CD14-positive monocyte (primary cell): ENCODE measurements around the gene RHCG. TPM values are rescaled to one million over a fixed set of nuclear protein-coding genes. Genes with fewer than 3 reads are reported as not detected.

Experiments used
- DNase-seq, 3 donors: peaks; one replicate each; pipeline ENCODE4 v3.0.0-alpha.2; 2011 to 2022
- H2AFZ ChIP-seq: 2 replicates; pipeline ENCODE4 v1.6.0; 2012; ENCODE audit warnings: mild to moderate bottlenecking, low read depth, low read length, inconsistent platforms; ENCODE audit not compliant: insufficient read depth, poor library complexity, severe bottlenecking
- H3K27ac ChIP-seq, 2 donors: 1 replicate in 1 of 2; 2 replicates in 1 of 2; pipeline ENCODE4 v1.5.1; 2012 to 2013; ENCODE audit warnings: low read length in 2 of 2, control low read depth in 1 of 2, inconsistent platforms in 1 of 2, low read depth in 1 of 2, mild to moderate bottlenecking in 1 of 2
- H3K27me3 ChIP-seq, 2 donors: one replicate each; pipeline versions ENCODE4 v1.6.0 to v1.6.1; 2011 to 2013; ENCODE audit warnings: low read length in 2 of 2; ENCODE audit not compliant: control insufficient read depth in 2 of 2, insufficient read depth in 2 of 2
- H3K36me3 ChIP-seq, 2 donors: replicated peaks in 1 of 2; 1 replicate in 1 of 2; 2 replicates in 1 of 2; pipeline versions ENCODE4 v1.5.1 to v1.6.1; 2012 to 2013; ENCODE audit warnings: low read length in 2 of 2, control low read depth in 1 of 2, inconsistent platforms in 1 of 2, mild to moderate bottlenecking in 1 of 2; ENCODE audit not compliant: insufficient read depth in 2 of 2, control insufficient read depth in 1 of 2
- H3K4me1 ChIP-seq, 2 donors: 1 replicate in 1 of 2; 2 replicates in 1 of 2; pipeline versions ENCODE4 v1.5.1 to v1.6.1; 2012 to 2013; ENCODE audit warnings: low read length in 2 of 2, control low read depth in 1 of 2, inconsistent platforms in 1 of 2, mild to moderate bottlenecking in 1 of 2, moderate library complexity in 1 of 2; ENCODE audit not compliant: insufficient read depth in 2 of 2, control insufficient read depth in 1 of 2
- H3K4me2 ChIP-seq: replicated peaks from 2 replicates; pipeline ENCODE3; 2012; ENCODE audit warnings: low read length, moderate library complexity, mild to moderate bottlenecking; ENCODE audit not compliant: poor library complexity, severe bottlenecking; ENCODE audit errors: extremely low read depth
- H3K4me3 ChIP-seq, 3 experiments: fragments of 200-600 bp in 1 of 3; sonication (generic) in 1 of 3; replicated peaks in 1 of 3; 1 replicate in 2 of 3; 2 replicates in 1 of 3; pipeline ENCODE4 v1.5.1; 2011 to 2013; ENCODE audit warnings: low read length in 3 of 3, mild to moderate bottlenecking in 3 of 3, control low read depth in 2 of 3, low read depth in 2 of 3, inconsistent platforms in 1 of 3, moderate library complexity in 1 of 3
- H3K79me2 ChIP-seq: 2 replicates; pipeline ENCODE4 v1.6.0; 2012; ENCODE audit warnings: mild to moderate bottlenecking, control low read depth, inconsistent platforms, low read length, moderate library complexity; ENCODE audit not compliant: insufficient read depth
- H3K9ac ChIP-seq: 2 replicates; pipeline ENCODE4 v1.6.0; 2017; ENCODE audit warnings: low read length, mild to moderate bottlenecking; ENCODE audit not compliant: insufficient read depth, poor library complexity, severe bottlenecking
- H3K9me3 ChIP-seq, 2 donors: replicated peaks in 1 of 2; 1 replicate in 1 of 2; 2 replicates in 1 of 2; pipeline versions ENCODE4 v1.5.1 to v1.6.1; 2012 to 2013; ENCODE audit warnings: low read length in 2 of 2, control low read depth in 1 of 2; ENCODE audit not compliant: control insufficient read depth in 1 of 2, insufficient read depth in 1 of 2
- H4K20me1 ChIP-seq: 2 replicates; pipeline ENCODE4 v1.6.0; 2012; ENCODE audit warnings: mild to moderate bottlenecking, low read length, control low read depth, moderate library complexity; ENCODE audit not compliant: insufficient read depth
- H3K27ac Mint-ChIP-seq, 7 donors: one replicate each; pipeline ENCODE4 v1.8.0; 2020; ENCODE audit warnings: mild to moderate bottlenecking in 7 of 7, mixed read lengths in 7 of 7, moderate library complexity in 6 of 7, inconsistent platforms in 2 of 7
- H3K27me3 Mint-ChIP-seq, 3 donors: one replicate each; pipeline ENCODE4 v1.8.0; 2021 to 2022; ENCODE audit warnings: low read depth in 3 of 3, mild to moderate bottlenecking in 3 of 3, mixed read lengths in 3 of 3, moderate library complexity in 3 of 3, inconsistent platforms in 1 of 3
- H3K36me3 Mint-ChIP-seq, 2 donors: one replicate each; pipeline ENCODE4 v1.8.0; 2020; ENCODE audit warnings: mixed read lengths in 2 of 2, inconsistent platforms in 1 of 2, mild to moderate bottlenecking in 1 of 2
- H3K4me1 Mint-ChIP-seq: one replicate; pipeline ENCODE4 v1.8.0; 2020; ENCODE audit warnings: mild to moderate bottlenecking, mixed read lengths
- H3K4me3 Mint-ChIP-seq, 2 donors: one replicate each; pipeline ENCODE4 v1.8.0; 2020; ENCODE audit warnings: mild to moderate bottlenecking in 2 of 2, mixed read lengths in 2 of 2, moderate library complexity in 1 of 2
- H3K9me3 Mint-ChIP-seq, 7 donors: one replicate each; pipeline ENCODE4 v1.8.0; 2020 to 2022; ENCODE audit warnings: mixed read lengths in 7 of 7, mild to moderate bottlenecking in 6 of 7, moderate library complexity in 6 of 7, inconsistent platforms in 2 of 7
- CTCF ChIP-seq: fragments of 200-600 bp; IDR thresholded peaks from one replicate; pipeline ENCODE4 v1.8.0; 2022; ENCODE audit warnings: antibody characterized with exemption, mild to moderate bottlenecking
- WGBS: methylation state at CpG from one replicate; pipeline ENCODE4 v1.1.5; 2013; ENCODE audit warnings: missing lambda C conversion rate; ENCODE audit not compliant: insufficient coverage; 5-methylcytosine and 5-hydroxymethylcytosine counted together
- intact Hi-C, 2 donors: fragments of 100-400 bp; cut with micrococcal nuclease; formaldehyde crosslinking; loops; one replicate each; pipeline versions ENCODE4 v1.15.0 to v1.15.1; 2023
- polyA plus RNA-seq, 3 donors: library from polyadenylated mRNA; depleted of rRNA in 1 of 3; unstranded in 2 of 3; stranded (reverse) in 1 of 3; fragments of 300-500 nt in 2 of 3; fragments of >200 nt in 1 of 3; fragmentation: Illumina TruSeq in 2 of 3; gene quantifications; 1 replicate in 2 of 3; 2 replicates in 1 of 3; pipeline ENCODE4 v1.2.3, GENCODE V29; 2012 to 2021

Gene RHCG
- polyA plus RNA-seq, 3 donors: not detected

- intact Hi-C loops: no loop called here
- 85% methylated on average over 8 of the region's 8 CpGs for WGBS
Measured at GRCh38 chr15:89435362-89435761, 61.0 kb downstream of the RHCG start.

GRCh38 chr15:89433686-89434085 lies 62.7 kb downstream of the RHCG start:
- H3K4me3 ChIP-seq: no peak overlapping the region
- Mint-ChIP-seq H3K9me3 (peaks cover 0 to 2% (median 0%) of the 10 kb centered on the region in 7 donors), H3K4me1 (peaks cover 32% of the 10 kb centered on the region), H3K4me3 (no peak overlapping the region), H3K27me3 (peaks cover 28 to 47% (median 45%) of the 10 kb centered on the region in 3 donors), H3K27ac (no peak overlapping the region), H3K36me3 (peaks cover 2 to 5% of the 10 kb centered on the region in 2 donors)
- no peaks in the 10 kb centered on the region for H3K9me3 ChIP-seq
- H2AFZ ChIP-seq: no peak overlapping the region
- 83% methylated on average over 2 of the region's 2 CpGs for WGBS
- H3K79me2 ChIP-seq: no peaks in the 10 kb centered on the region
- H3K36me3 ChIP-seq: no peaks in the 10 kb centered on the region
- H3K9ac ChIP-seq: no peak overlapping the region
- no peaks in the 10 kb centered on the region for H4K20me1 ChIP-seq
- H3K27ac ChIP-seq: no peak overlapping the region
- H3K4me1 ChIP-seq: peaks cover 24 to 32% of the 10 kb centered on the region in 2 donors
- TF ChIP-seq CTCF: no peak
- intact Hi-C loops: no loop called here
- no peak for DNase-seq
- H3K27me3 ChIP-seq: peaks cover 6 to 35% of the 10 kb centered on the region in 2 donors
- H3K4me2 ChIP-seq: no peak overlapping the region

More at GRCh38 chr15:89435362-89435761, 61.0 kb downstream of the RHCG start:
- H3K9me3 ChIP-seq: no peaks in the 10 kb centered on the region
- Mint-ChIP-seq H3K27me3 (peaks cover 20 to 43% (median 37%) of the 10 kb centered on the region in 3 donors), H3K9me3 (peaks cover 0 to 2% (median 0%) of the 10 kb centered on the region in 7 donors), H3K36me3 (peaks cover 0 to under 1% of the 10 kb centered on the region in 2 donors), H3K27ac (no peak overlapping the region), H3K4me1 (peaks cover 16% of the 10 kb centered on the region), H3K4me3 (no peak overlapping the region)
- H4K20me1 ChIP-seq: no peaks in the 10 kb centered on the region
- no peaks in the 10 kb centered on the region for H3K36me3 ChIP-seq
- H3K9ac ChIP-seq: peak overlapping the region; percentile 4
- no peak overlapping the region for H3K4me2 ChIP-seq
- H3K79me2 ChIP-seq: no peaks in the 10 kb centered on the region
- no peak overlapping the region for H3K4me3 ChIP-seq
- H3K27ac ChIP-seq: no peak overlapping the region
- peaks cover 13 to 15% of the 10 kb centered on the region in 2 donors for H3K4me1 ChIP-seq
- no peak for DNase-seq
- H2AFZ ChIP-seq: no peak overlapping the region
- H3K27me3 ChIP-seq: peaks cover 3 to 20% of the 10 kb centered on the region in 2 donors
- no peak for TF ChIP-seq CTCF
